NCI-H1417 (cell line): ENCODE data around the gene CLDND2.

ENCODE experiments used
- DNase-seq, 3 experiments: peaks; one replicate each; lab custom pipeline; 2025; lab: John Stamatoyannopoulos, UW

CLDND2 gene

GRCh38 chr19:51354742-51355148, 14.1 kb downstream of the CLDND2 start:
- no peak for DNase-seq

- DNase-seq, result no peak
Observed at GRCh38 chr19:51354103-51354741, 14.6 kb downstream of the CLDND2 start.

GRCh38 chr19:51352783-51353360, 15.9 kb downstream of the CLDND2 start:
- DNase-seq, result no peak

GRCh38 chr19:51351266-51351990, 17.4 kb downstream of the CLDND2 start:
- DNase-seq, result no peak

- DNase-seq, result no peak
Observed at GRCh38 chr19:51347209-51347928, 21.4 kb downstream of the CLDND2 start.

- no peak for DNase-seq
Observed at GRCh38 chr19:51346742-51347141, 22.1 kb downstream of the CLDND2 start.

- DNase-seq, result no peak
Observed at GRCh38 chr19:51345076-51345620, 23.7 kb downstream of the CLDND2 start.

GRCh38 chr19:51342631-51343569, 25.9 kb downstream of the CLDND2 start:
- no peak for DNase-seq

GRCh38 chr19:51341976-51342580, 26.7 kb downstream of the CLDND2 start, which contains the start of gene VSIG10L:
Gene VSIG10L (minus strand): TSS chr19:51342139. CDS start chr19:51342124, 15 bp downstream.
- DNase-seq, result no peak

- DNase-seq, result no peak
Observed at GRCh38 chr19:51341066-51341465, 27.7 kb downstream of the CLDND2 start.

- no peak for DNase-seq
Observed at GRCh38 chr19:51339687-51340656, 28.8 kb downstream of the CLDND2 start.

GRCh38 chr19:51339313-51339686, 29.5 kb downstream of the CLDND2 start:
- DNase-seq, result no peak

GRCh38 chr19:51338563-51339312, 30.1 kb downstream of the CLDND2 start:
- peak in 1 of 3 experiments; percentile 12 for DNase-seq

GRCh38 chr19:51337861-51338562, 30.8 kb downstream of the CLDND2 start:
- DNase-seq, result no peak

- no peak for DNase-seq
Observed at GRCh38 chr19:51337141-51337860, 31.5 kb downstream of the CLDND2 start.

- no peak for DNase-seq
Observed at GRCh38 chr19:51333836-51334460, 34.9 kb downstream of the CLDND2 start.

- no peak for DNase-seq
Observed at GRCh38 chr19:51331716-51332115, 37.1 kb downstream of the CLDND2 start.
